LNCaP clone FGC (cell line): ENCODE measurements around the gene MED10.

Experiments
- DNase-seq: peaks from one replicate; pipeline ENCODE4 v3.0.0-alpha.2; 2011; ENCODE audit warnings: low read depth
- H3K4me3 ChIP-seq: 2 replicates; pipeline ENCODE4 v1.5.1; 2011; ENCODE audit warnings: mild to moderate bottlenecking, low read depth, low read length, control low read depth
- TF ChIP-seq, protein P1 (sequence below): IDR thresholded peaks from 2 replicates; pipeline ENCODE4 v1.5.1; 2012; ENCODE audit warnings: mild to moderate bottlenecking; ENCODE audit not compliant: control insufficient read depth, insufficient read depth; ENCODE audit errors: extremely low read depth

Gene MED10

DNA sequence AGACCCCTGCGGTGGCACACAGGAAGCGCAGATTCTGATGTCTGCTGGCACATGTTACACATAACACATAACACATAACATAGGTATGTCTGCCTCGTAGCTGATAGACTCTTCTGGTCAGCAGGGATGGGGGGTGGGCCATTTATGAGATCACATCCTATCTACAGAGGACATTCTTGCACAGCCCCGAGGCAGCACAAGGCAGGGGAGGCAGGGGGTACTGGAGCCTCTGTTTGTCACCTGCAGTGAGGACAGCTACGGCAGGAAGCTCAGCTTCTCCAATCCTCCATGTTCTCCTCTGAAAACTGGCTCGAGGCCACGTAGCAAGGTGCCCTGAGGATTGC, 16.7 kb upstream of the MED10 start:
- H3K4me3 ChIP-seq: no peak overlapping the region
- TF ChIP-seq, protein P1, sequence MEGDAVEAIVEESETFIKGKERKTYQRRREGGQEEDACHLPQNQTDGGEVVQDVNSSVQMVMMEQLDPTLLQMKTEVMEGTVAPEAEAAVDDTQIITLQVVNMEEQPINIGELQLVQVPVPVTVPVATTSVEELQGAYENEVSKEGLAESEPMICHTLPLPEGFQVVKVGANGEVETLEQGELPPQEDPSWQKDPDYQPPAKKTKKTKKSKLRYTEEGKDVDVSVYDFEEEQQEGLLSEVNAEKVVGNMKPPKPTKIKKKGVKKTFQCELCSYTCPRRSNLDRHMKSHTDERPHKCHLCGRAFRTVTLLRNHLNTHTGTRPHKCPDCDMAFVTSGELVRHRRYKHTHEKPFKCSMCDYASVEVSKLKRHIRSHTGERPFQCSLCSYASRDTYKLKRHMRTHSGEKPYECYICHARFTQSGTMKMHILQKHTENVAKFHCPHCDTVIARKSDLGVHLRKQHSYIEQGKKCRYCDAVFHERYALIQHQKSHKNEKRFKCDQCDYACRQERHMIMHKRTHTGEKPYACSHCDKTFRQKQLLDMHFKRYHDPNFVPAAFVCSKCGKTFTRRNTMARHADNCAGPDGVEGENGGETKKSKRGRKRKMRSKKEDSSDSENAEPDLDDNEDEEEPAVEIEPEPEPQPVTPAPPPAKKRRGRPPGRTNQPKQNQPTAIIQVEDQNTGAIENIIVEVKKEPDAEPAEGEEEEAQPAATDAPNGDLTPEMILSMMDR: no peak
- no peak for DNase-seq

GRCh38 chr5:6394429-6395101, 16.2 kb upstream of the MED10 start:
- H3K4me3 ChIP-seq: no peak overlapping the region
- TF ChIP-seq, protein P1: no peak
- DNase-seq: no peak

DNA sequence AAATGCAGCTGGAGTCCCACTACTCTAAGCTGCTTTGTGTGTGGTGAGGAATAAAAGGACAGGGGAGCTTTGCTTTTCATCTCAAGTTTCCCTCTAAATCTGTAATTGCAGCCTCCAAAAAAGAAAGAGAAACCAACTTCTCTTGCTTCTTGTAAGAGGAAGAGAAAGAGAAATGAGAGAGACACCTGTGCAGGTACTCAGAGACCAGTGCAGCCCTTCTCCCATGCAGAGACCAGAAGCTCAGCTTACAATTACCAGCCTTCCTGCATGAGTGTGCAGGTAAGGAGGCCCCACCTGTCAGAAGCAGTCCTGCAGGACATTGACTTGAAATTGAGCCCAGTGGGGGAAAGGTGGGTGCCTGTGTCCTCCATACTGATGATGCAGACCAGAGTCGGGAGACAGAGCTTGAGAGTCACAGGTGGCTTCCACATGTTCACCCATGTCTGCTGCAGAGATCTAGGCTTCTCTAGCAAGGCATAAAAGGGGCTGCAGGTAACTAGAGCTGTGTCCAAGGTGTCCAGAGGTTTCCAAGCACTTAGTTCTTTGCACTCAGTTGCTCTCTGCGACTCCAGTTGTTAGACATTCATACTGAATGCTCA, 15.3 kb upstream of the MED10 start:
- no peak overlapping the region for H3K4me3 ChIP-seq
- TF ChIP-seq, protein P1: no peak
- DNase-seq: no peak

GRCh38 chr5:6392561-6392960, 14.2 kb upstream of the MED10 start:
- H3K4me3 ChIP-seq: no peak overlapping the region
- TF ChIP-seq, protein P1: no peak
- no peak for DNase-seq

GRCh38 chr5:6391151-6391550, 12.8 kb upstream of the MED10 start:
- TF ChIP-seq, protein P1: no peak
- no peak for DNase-seq
- H3K4me3 ChIP-seq: no peak overlapping the region

- TF ChIP-seq, protein P1: no peak
- DNase-seq: no peak
- no peak overlapping the region for H3K4me3 ChIP-seq
Observed at GRCh38 chr5:6389946-6390530, 11.7 kb upstream of the MED10 start.
